ENCODE measurements around the gene C5orf58.

C5orf58 gene

DNA sequence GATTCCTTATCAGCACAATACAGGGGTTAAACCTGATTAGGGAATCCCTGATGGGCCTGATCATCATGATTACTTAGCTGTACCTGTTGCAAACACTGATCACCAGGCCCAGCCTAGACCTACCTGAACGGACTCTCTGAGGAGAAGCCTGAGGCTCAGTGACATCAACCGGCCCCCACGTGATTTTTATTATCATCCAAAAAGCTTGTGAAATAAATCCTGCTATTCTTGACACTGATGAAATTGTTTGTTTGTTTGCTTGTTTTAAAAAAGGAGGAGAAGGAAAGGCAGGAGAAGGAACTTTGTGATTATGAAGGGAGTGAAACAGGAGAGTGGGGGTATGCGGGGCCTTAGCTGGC lies 46.7 kb downstream of the C5orf58 start:
- peak overlapping the region; percentile 25 for H3K4me3 ChIP-seq (ENCODE audit: low read depth, low read length)
- no peak for TF ChIP-seq POLR2A (IDR thresholded peaks at IDR 0.05; ENCODE audit: extremely low read depth, insufficient read length)
- TF ChIP-seq, protein P1, sequence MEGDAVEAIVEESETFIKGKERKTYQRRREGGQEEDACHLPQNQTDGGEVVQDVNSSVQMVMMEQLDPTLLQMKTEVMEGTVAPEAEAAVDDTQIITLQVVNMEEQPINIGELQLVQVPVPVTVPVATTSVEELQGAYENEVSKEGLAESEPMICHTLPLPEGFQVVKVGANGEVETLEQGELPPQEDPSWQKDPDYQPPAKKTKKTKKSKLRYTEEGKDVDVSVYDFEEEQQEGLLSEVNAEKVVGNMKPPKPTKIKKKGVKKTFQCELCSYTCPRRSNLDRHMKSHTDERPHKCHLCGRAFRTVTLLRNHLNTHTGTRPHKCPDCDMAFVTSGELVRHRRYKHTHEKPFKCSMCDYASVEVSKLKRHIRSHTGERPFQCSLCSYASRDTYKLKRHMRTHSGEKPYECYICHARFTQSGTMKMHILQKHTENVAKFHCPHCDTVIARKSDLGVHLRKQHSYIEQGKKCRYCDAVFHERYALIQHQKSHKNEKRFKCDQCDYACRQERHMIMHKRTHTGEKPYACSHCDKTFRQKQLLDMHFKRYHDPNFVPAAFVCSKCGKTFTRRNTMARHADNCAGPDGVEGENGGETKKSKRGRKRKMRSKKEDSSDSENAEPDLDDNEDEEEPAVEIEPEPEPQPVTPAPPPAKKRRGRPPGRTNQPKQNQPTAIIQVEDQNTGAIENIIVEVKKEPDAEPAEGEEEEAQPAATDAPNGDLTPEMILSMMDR (IDR thresholded peaks at IDR 0.05; ENCODE audit: low read depth, low read length): no peak
- TF ChIP-seq, protein P2, sequence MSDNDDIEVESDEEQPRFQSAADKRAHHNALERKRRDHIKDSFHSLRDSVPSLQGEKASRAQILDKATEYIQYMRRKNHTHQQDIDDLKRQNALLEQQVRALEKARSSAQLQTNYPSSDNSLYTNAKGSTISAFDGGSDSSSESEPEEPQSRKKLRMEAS (IDR thresholded peaks at IDR 0.05; ENCODE audit: low read depth, low read length): no peak
- no peak for TF ChIP-seq MYC (IDR thresholded peaks at IDR 0.05; ENCODE audit: low read depth, low read length)
- no peak for DNase-seq (ENCODE audit: low read depth)

DNA sequence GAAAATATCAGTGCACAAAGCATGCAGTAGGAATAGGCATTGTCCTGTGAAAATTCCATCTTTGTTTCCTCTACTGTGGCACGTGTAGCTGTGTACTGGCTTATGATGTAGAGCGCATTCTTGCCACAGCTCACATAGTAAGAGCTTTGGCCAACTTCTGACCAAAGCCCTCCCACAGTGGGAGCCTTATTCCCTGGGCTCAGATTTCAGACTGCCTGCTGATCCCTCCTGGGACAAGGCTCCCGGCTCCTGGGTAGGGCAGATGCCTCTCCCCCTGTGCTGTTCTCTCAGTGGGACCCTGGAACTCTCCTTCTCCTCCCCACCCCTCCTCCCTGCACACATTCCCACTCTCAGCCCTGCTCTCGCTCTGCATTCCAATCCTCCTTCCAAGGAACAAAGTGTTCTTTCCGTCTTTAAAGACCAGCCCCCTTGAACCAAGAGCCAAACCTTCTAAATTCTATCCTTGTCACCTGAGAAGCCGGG lies 47.3 kb downstream of the C5orf58 start:
- no peak for DNase-seq (ENCODE audit: low read depth)
- H3K4me3 ChIP-seq (ENCODE audit: low read depth, low read length): no peak overlapping the region
- TF ChIP-seq MYC (IDR thresholded peaks at IDR 0.05; ENCODE audit: low read depth, low read length): no peak
- no peak for TF ChIP-seq POLR2A (IDR thresholded peaks at IDR 0.05; ENCODE audit: extremely low read depth, insufficient read length)
- TF ChIP-seq, protein P2 (IDR thresholded peaks at IDR 0.05; ENCODE audit: low read depth, low read length): no peak
- TF ChIP-seq, protein P1 (IDR thresholded peaks at IDR 0.05; ENCODE audit: low read depth, low read length): no peak

DNA sequence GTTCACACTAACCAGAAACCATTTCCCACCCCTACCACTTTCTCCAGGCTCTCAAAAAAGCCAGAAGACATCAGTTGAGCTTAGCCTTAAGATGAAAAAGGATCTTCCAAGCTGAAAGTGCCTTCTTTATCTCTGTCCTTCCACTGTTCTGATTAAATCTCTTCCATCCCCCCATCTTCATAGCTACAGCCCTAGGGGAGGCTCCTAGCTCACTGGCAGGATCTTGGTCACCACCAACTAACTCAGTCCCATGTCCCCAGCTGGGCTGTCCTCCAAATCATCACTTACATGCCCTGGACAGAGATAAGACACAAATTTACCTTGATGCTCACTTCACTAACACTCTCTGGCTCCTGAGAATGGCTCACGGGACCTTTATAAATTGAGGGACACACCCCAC lies 50.5 kb downstream of the C5orf58 start:
- H3K4me3 ChIP-seq (ENCODE audit: low read depth, low read length): no peak overlapping the region
- DNase-seq (ENCODE audit: low read depth): no peak
- TF ChIP-seq MYC (IDR thresholded peaks at IDR 0.05; ENCODE audit: low read depth, low read length): no peak
- no peak for TF ChIP-seq POLR2A (IDR thresholded peaks at IDR 0.05; ENCODE audit: extremely low read depth, insufficient read length)
- TF ChIP-seq, protein P2 (IDR thresholded peaks at IDR 0.05; ENCODE audit: low read depth, low read length): no peak
- TF ChIP-seq, protein P1 (IDR thresholded peaks at IDR 0.05; ENCODE audit: low read depth, low read length): no peak

DNA sequence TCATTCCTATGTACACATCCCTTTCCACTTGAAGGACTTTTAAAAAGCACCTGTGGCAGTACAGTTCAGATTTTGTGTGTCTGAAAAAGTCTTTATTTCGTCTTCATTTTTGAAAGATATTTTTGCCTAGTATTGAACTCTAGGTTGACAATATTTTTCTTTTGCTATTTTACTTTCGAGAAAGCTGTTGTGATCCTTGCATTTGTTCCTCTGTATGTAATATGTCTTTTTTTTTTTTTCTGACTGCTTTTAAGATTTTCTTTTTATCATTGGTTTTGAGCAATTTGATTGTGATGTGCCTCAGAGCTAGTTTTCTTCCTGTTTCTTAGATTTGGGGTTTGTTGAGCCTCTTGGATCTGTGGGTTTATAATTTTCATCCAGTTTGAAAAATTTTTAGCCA lies 51.4 kb downstream of the C5orf58 start:
- H3K4me3 ChIP-seq (ENCODE audit: low read depth, low read length): no peak overlapping the region
- TF ChIP-seq POLR2A (IDR thresholded peaks at IDR 0.05; ENCODE audit: extremely low read depth, insufficient read length) (no peak), MYC (IDR thresholded peaks at IDR 0.05; ENCODE audit: low read depth, low read length) (no peak)
- TF ChIP-seq, protein P1 (IDR thresholded peaks at IDR 0.05; ENCODE audit: low read depth, low read length): no peak
- TF ChIP-seq, protein P2 (IDR thresholded peaks at IDR 0.05; ENCODE audit: low read depth, low read length): no peak
- DNase-seq (ENCODE audit: low read depth): no peak

DNA sequence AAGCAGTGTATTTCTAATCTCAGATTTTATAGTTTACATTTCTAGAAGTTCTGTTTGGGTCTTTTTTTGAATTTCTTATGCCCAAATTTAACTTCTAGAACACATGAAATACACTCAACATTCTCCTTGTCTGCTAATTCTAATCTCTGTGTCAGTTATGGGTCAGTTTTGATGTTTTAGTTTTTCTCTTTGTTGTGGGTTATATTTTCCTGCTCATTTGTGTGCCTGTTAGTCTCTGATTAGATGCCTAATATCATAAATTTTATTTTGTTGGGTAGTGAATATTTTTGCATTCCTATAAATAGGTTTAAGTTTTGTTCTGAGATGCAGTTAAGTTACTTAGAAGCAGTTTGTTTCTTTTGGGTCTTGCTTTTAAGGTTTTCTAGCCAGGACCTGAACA lies 52.4 kb downstream of the C5orf58 start:
- TF ChIP-seq, protein P1 (IDR thresholded peaks at IDR 0.05; ENCODE audit: low read depth, low read length): no peak
- TF ChIP-seq, protein P2 (IDR thresholded peaks at IDR 0.05; ENCODE audit: low read depth, low read length): no peak
- TF ChIP-seq POLR2A (IDR thresholded peaks at IDR 0.05; ENCODE audit: extremely low read depth, insufficient read length) (no peak), MYC (IDR thresholded peaks at IDR 0.05; ENCODE audit: low read depth, low read length) (no peak)
- no peak overlapping the region for H3K4me3 ChIP-seq (ENCODE audit: low read depth, low read length)
- no peak for DNase-seq (ENCODE audit: low read depth)

Measured in NB4 (cell line).